ENCODE measurements around the gene CCDC15. TPM values are rescaled to one million over a fixed set of nuclear protein-coding genes. Genes with fewer than 3 reads are reported as not detected.

The CCDC15 gene
- total and polyA plus RNA-seq, 2 of the 13 experiments (the other 11 are each of a cell fraction or from before 2014, with no cell fraction given) = 2.2 to 4.6 TPM

DNA sequence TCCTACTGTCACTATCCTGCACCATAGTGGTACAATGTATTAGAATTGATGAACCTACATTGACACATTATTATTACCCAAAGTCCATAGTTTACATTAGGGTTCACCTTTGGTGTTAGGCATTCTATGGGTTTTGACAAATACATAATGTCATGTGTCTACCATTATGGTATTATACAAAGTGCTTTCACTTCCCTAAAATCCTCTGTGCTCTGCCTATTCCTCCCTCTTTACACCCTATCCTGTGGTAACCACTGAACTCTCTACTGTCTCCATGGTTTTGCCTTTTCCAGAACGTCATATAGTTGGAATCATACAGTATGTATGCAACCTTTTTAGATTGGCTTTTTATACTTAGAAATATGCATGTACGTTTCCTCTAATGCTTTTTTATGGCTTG is 51.5 kb downstream of the CCDC15 start:
- 94% methylated on average over 2 of the region's 2 CpGs for WGBS (ENCODE audit: low lambda C conversion rate)
- in situ Hi-C loops (cut with HindIII; ENCODE audit: extremely low pct_ligation_motif_present, low pct_unique_long_range_greater_than_20kb) = no loop called here
- no peak for TF ChIP-seq PRMT3 (CRISPR knock-in tag; IDR thresholded peaks at IDR 0.05; ENCODE audit: borderline replicate concordance, low read depth)
- TF ChIP-seq, protein P1, sequence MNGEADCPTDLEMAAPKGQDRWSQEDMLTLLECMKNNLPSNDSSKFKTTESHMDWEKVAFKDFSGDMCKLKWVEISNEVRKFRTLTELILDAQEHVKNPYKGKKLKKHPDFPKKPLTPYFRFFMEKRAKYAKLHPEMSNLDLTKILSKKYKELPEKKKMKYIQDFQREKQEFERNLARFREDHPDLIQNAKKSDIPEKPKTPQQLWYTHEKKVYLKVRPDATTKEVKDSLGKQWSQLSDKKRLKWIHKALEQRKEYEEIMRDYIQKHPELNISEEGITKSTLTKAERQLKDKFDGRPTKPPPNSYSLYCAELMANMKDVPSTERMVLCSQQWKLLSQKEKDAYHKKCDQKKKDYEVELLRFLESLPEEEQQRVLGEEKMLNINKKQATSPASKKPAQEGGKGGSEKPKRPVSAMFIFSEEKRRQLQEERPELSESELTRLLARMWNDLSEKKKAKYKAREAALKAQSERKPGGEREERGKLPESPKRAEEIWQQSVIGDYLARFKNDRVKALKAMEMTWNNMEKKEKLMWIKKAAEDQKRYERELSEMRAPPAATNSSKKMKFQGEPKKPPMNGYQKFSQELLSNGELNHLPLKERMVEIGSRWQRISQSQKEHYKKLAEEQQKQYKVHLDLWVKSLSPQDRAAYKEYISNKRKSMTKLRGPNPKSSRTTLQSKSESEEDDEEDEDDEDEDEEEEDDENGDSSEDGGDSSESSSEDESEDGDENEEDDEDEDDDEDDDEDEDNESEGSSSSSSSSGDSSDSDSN (CRISPR knock-in tag; IDR thresholded peaks at IDR 0.05) = no peak
- TF ChIP-seq SP5 (CRISPR knock-in tag; IDR thresholded peaks at IDR 0.05; ENCODE audit: borderline replicate concordance, low read depth) = no peak
- TF ChIP-seq ZNF709 (CRISPR knock-in tag; IDR thresholded peaks at IDR 0.05) = no peak
- no peak for TF ChIP-seq ZBTB20 (CRISPR knock-in tag; IDR thresholded peaks at IDR 0.05; ENCODE audit: borderline replicate concordance, low read depth)
- no peak for TF ChIP-seq CBFB (CRISPR knock-in tag; IDR thresholded peaks at IDR 0.05)
- TF ChIP-seq FIP1L1 (IDR thresholded peaks at IDR 0.05; ENCODE audit: borderline replicate concordance, insufficient read depth, low read depth, low read length) = no peak
- no peak for TF ChIP-seq JARID2 (CRISPR knock-in tag; IDR thresholded peaks at IDR 0.05; ENCODE audit: insufficient replicate concordance)
- no peak for TF ChIP-seq GABPA (IDR thresholded peaks at IDR 0.05; ENCODE audit: low read depth, low read length)
- TF ChIP-seq GABPA (CRISPR knock-in tag; IDR thresholded peaks at IDR 0.05; ENCODE audit: low read depth) = no peak
- TF ChIP-seq TCF7L2 (IDR thresholded peaks at IDR 0.05; ENCODE audit: low read depth, low read length) = no peak
- no peak for TF ChIP-seq ZFP1 (CRISPR knock-in tag; IDR thresholded peaks at IDR 0.05)
- no peak for TF ChIP-seq JUND (CRISPR knock-in tag; IDR thresholded peaks at IDR 0.05)
- TF ChIP-seq BRD4 (CRISPR knock-in tag; IDR thresholded peaks at IDR 0.05) = no peak
- no peak for TF ChIP-seq RARA (CRISPR knock-in tag; IDR thresholded peaks at IDR 0.05)
- TF ChIP-seq, protein P2, sequence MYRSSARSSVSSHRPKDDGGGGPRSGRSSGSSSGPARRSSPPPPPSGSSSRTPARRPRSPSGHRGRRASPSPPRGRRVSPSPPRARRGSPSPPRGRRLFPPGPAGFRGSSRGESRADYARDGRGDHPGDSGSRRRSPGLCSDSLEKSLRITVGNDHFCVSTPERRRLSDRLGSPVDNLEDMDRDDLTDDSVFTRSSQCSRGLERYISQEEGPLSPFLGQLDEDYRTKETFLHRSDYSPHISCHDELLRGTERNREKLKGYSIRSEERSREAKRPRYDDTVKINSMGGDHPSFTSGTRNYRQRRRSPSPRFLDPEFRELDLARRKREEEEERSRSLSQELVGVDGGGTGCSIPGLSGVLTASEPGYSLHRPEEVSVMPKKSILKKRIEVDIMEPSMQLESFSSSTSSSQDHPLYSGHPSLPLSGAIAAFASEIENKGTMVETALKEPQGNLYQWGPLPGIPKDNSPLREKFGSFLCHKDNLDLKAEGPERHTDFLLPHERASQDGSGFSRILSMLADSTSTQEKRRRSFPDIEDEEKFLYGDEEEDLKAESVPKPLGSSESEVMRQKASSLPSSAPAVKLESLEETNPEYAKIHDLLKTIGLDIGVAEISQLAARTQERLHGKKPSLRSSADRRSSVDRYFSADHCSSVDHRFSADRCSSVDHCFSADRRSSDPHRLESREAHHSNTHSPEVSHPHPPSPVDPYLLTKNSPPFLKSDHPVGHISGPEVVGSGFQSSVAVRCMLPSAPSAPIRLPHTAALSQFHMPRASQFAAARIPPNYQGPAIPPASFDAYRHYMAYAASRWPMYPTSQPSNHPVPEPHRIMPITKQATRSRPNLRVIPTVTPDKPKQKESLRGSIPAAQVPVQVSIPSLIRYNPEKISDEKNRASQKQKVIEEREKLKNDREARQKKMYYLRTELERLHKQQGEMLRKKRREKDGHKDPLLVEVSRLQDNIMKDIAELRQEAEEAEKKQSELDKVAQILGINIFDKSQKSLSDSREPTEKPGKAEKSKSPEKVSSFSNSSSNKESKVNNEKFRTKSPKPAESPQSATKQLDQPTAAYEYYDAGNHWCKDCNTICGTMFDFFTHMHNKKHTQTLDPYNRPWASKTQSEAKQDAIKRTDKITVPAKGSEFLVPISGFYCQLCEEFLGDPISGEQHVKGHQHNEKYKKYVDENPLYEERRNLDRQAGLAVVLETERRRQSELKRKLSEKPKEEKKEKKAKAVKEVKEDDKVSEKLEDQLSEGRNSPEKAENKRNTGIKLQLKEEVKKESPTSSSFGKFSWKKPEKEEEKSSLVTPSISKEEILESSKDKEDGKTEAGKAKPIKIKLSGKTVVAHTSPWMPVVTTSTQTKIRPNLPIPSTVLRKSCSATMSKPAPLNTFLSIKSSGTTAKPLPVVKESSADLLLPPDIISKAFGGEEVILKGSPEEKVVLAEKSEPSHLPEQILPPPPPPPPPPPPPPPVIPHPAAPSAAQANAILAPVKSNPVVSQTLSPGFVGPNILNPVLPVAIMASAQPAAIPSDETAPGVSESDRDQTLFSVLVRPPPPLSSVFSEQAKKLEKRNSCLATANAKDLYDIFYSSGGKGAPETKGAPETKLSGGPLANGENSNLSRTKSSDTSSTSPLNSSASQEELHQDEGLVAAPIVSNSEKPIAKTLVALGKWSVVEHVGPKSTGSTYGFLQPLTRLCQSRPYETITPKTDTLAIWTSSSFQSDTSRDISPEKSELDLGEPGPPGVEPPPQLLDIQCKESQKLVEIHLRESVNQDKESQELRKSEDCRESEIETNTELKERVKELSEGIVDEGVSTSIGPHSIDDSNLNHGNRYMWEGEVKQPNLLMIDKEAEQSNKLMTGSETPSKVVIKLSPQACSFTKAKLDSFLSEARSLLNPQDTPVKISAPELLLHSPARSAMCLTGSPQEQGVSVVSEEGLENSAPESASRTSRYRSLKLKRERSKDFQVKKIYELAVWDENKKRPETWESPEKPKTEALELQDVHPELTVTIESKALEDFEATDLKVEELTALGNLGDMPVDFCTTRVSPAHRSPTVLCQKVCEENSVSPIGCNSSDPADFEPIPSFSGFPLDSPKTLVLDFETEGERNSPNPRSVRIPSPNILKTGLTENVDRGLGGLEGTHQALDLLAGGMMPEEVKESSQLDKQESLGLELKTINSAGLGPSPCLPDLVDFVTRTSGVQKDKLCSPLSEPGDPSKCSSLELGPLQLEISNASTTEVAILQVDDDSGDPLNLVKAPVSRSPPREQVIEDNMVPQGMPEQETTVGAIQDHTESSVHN (CRISPR knock-in tag; IDR thresholded peaks at IDR 0.05) = no peak

More for the DNA sequence above, 51.5 kb downstream of the CCDC15 start:
- no peaks in the 10 kb centered on the region for H3K4me1 ChIP-seq (ENCODE audit: insufficient read depth, low read length)
- no TSS peak for BruUV-seq (replicated peaks)
- H4K20me1 ChIP-seq (ENCODE audit: insufficient read depth, low read length) = no peaks in the 10 kb centered on the region
- no peak overlapping the region for H2AFZ ChIP-seq (ENCODE audit: low read length)
- FAIRE-seq (no peak), DNase-seq (ENCODE audit: low spot score) (no peak), ATAC-seq (no peak)
- H3K36me3 ChIP-seq (replicated peaks in 1 of 2; ENCODE audit: control insufficient read depth in 1 of 2, insufficient read depth in 2 of 2, low read length in 2 of 2) = no peaks in the 10 kb centered on the region
- no peaks in the 10 kb centered on the region for H3K79me2 ChIP-seq (ENCODE audit: insufficient read depth, low read length)
- H3K4me2 ChIP-seq (ENCODE audit: low read depth, low read length) = no peak overlapping the region
- POLR2A ChIA-PET = no interaction called here
- H3K27me3 ChIP-seq (ENCODE audit: control insufficient read depth in 1 of 2, insufficient read depth in 2 of 2, low read length in 2 of 2) = no peaks in the 10 kb centered on the region; a peak in 1 of 5 replicates
- no peak overlapping the region for H3K27ac ChIP-seq (ENCODE audit: extremely low read length, insufficient read depth, low read length)
- H3K4me3 ChIP-seq (replicated peaks in 1 of 3; ENCODE audit: insufficient read depth in 1 of 3, low read depth in 2 of 3, low read length in 3 of 3) = no peak overlapping the region
- no peak overlapping the region for H3K9ac ChIP-seq (ENCODE audit: insufficient read depth, low read depth, low read length)
- CTCF ChIA-PET (ENCODE audit: low intra/inter-chr PET ratio, low total read pairs) = no interaction called here
- intact Hi-C loops (cut with micrococcal nuclease; ENCODE audit: unreplicated experiment) = no loop called here
- H3K9me3 ChIP-seq (ENCODE audit: low read length) = no peaks in the 10 kb centered on the region

All from HepG2 (cell line).